Omental fat pad (tissue), 4 donors: ENCODE data around the gene TMEM97. TPM values are rescaled to one million over a fixed set of nuclear protein-coding genes. Genes with fewer than 3 reads are reported as not detected.

Experiments
- ATAC-seq: fragments of 150-250 bp; one replicate; pipeline ENCODE4 v1.9.1; 2016; ENCODE audit warnings: mild to moderate bottlenecking, moderate library complexity; ENCODE audit not compliant: low FRiP score
- DNase-seq: peaks from one replicate; pipeline ENCODE4 v3.0.0-alpha.2; 2019; ENCODE audit warnings: low spot score
- total RNA-seq, 4 donors: library from RNA; depleted of rRNA; stranded (reverse); fragments of >200 nt; gene quantifications; one replicate each; pipeline ENCODE4 v1.1.0, GENCODE V29; 2016
- TF ChIP-seq, protein P1 (sequence below), 3 donors: fragments of 450-650 bp; IDR thresholded peaks; one replicate each; pipeline ENCODE4 v1.5.1; 2016 to 2017; ENCODE audit warnings: antibody characterized with exemption in 3 of 3, mild to moderate bottlenecking in 3 of 3, moderate library complexity in 2 of 3

Gene TMEM97
- total RNA-seq, 4 donors from 2014 or later: 3.3 to 10.0 (median 5.1) TPM

DNA sequence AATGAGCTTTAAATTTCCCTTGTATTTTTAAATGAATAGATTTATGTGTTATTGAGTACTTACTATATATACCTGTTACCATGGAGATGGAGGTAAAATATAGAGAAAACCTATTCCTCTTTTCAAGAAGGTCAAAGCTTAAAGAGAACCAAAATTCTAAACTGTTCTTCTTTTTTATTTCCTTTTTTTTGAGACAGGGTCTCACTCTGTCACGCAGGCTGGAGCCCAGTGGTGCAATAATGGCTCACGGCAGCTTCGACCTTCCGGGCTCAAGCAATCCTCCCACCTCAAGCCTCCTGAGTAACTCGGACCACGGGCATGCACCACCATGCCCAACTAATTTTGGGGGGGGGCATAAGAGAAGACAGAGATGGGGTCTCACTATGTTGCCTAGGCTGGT is 25.0 kb upstream of the TMEM97 start:
- DNase-seq (no peak), ATAC-seq (no peak)
- TF ChIP-seq, protein P1, sequence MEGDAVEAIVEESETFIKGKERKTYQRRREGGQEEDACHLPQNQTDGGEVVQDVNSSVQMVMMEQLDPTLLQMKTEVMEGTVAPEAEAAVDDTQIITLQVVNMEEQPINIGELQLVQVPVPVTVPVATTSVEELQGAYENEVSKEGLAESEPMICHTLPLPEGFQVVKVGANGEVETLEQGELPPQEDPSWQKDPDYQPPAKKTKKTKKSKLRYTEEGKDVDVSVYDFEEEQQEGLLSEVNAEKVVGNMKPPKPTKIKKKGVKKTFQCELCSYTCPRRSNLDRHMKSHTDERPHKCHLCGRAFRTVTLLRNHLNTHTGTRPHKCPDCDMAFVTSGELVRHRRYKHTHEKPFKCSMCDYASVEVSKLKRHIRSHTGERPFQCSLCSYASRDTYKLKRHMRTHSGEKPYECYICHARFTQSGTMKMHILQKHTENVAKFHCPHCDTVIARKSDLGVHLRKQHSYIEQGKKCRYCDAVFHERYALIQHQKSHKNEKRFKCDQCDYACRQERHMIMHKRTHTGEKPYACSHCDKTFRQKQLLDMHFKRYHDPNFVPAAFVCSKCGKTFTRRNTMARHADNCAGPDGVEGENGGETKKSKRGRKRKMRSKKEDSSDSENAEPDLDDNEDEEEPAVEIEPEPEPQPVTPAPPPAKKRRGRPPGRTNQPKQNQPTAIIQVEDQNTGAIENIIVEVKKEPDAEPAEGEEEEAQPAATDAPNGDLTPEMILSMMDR (IDR thresholded peaks at IDR 0.05): no peak

DNA sequence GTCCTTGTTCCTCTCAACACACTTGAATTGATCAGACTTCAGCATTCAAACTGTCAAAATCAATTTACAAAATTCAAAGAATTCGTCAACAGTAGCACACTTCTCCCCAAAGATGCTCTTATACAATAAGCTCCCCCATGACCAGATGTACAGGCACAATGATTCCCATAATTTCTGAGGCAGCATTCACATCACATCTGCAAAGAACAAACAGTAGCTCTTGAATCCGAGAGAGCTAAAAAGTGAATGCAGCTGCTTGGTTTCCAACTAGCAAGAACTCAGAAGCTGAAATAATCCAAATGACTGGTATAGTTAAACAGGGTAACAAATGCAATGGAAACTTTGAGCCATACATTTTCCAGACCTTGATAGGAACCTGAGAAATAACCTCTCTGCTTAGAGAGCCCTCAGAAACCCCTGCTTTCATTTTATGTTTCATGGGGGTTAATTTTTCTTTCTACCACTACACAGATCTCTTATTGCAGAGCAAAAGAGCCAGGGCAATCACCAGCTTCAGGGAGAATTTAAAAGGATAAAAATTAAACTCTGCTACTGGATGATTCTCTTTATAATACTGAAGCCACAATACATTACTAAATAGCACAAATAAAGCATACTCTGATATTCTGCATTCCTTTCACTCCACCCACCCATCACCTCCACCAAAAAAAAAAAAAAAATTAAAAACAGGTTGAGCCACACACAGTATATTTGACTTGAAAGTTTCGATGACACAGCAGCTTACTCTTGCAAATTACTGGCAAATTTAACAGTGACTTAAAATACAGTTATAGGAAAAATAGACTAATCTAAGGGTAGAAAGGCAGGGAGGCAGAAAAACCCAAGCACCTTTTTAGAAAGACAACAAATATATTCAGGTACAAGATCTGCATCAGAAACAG is 23.1 kb upstream of the TMEM97 start:
- no peak for ATAC-seq
- TF ChIP-seq, protein P1 (IDR thresholded peaks at IDR 0.05): no peak

DNA sequence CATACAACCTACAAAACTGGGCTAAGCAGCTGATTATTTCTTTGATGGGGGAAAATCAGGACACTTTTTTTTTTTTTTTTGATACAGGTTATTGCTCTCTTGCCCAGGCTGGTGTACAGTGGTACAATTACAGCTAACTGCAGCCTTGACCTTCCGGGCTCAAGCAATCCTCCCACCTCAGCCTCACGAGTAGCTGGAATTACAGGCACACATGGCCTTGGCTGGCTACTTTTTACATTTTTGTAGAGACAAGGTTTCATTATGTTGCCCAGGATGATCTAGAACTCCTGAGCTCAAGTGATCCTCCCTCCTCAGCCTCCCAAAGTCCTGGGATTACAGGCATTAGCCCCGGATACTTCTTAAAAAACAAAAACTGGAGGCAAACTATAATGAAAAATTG is 20.6 kb upstream of the TMEM97 start:
- DNase-seq (no peak), ATAC-seq (no peak)
- TF ChIP-seq, protein P1 (IDR thresholded peaks at IDR 0.05): no peak

More for the DNA sequence above, 23.1 kb upstream of the TMEM97 start:
- DNase-seq: no peak

DNA sequence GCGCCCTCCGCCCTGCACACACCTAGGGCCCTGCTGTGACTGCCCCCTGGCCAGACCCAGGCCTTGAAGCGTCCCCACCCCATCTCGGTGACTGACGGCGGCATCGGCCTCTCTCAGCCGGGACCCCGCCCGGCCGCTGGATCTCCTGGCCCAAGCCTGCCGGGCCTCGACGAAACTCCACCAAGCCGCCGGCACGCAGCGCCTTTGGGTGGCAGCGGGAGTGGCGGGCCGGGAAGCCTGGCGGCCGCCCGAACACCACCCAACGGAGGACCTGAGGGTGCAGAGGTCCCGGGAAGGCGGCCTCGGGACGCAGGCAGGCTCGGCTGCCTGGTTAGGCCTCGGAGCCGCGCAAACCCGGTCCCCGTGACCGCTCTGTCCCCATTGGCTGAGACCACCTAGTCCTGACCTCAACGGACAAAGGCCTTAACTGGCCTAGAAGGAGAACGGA is 12.0 kb upstream of the TMEM97 start:
- TF ChIP-seq, protein P1 (IDR thresholded peaks at IDR 0.05): no peak
- no peak for ATAC-seq
- no peak for DNase-seq

DNA sequence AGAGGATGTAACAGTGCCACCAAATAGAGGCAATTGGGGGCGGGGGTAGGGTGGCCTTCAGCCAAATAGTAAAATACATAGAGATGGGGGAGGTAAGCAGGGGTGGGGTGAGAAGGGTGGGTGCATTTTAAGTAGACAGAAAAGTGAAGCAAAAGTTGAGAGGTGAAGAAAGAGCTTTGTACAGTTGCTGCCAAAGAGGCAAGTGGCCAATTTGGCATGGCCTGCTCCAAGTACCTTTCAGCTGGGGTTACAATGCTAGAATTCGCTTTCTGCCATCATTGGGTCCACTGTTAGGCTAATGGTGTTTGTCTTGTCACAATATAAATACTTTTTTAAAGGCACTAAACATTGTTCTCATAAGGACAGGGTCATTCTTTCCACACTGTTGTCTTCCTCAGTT is 5.2 kb upstream of the TMEM97 start:
- DNase-seq (no peak), ATAC-seq (no peak)
- TF ChIP-seq, protein P1 (IDR thresholded peaks at IDR 0.05): no peak

DNA sequence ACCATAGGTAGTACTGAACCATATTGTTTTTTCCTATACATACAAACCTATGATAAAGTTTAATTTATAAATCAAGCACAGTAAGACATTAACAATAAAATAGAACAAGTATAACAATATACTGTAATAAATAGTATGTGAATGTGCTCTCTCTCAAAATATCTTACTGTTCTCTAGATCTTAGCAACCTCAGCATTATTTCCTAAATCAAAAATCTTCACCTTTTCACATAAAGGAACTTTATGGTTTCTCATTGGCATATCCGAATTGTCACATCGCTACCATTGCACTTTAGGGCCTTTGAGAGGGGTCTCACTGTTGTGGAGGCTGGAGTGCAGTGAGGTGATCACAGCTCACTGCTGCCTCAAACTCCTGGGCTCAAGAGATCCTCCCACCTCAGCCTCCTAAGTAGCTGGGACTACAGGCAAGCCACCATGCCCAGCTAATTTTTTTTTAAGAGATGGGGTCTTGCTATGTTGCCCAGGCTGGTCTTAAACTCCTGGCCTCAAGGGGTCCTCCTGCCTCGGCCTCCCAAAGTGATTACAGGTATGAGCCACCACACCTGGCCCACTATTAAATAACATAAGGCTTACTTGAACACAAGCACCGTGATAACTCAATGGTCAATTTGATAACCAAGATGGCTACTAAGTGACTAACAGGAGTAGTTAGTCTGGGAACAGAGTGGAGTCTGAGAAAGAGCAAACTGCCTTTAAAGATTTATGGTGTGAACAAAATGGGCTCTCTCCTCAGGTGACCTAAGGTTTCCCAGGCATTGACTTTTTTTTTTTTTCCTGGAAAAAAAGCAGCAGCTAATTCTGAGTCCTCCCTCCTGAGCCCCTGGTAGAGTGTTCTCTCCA is 2.9 kb upstream of the TMEM97 start:
- TF ChIP-seq, protein P1 (IDR thresholded peaks at IDR 0.05): no peak
- DNase-seq (no peak), ATAC-seq (no peak)
